Peyer's patch (tissue), 4 donors: ENCODE data around the gene DNAJB12.

Experiments used
- CTCF ChIP-seq, 6 experiments: fragments of 450-650 bp in 4 of 6; fragments of 200-600 bp in 2 of 6; sonication (generic) in 1 of 6; IDR thresholded peaks; one replicate each; pipeline ENCODE4 v1.5.1; 2017 to 2019; ENCODE audit warnings: antibody characterized with exemption in 6 of 6, mild to moderate bottlenecking in 3 of 6, moderate library complexity in 1 of 6
- POLR2A ChIP-seq, 2 donors: fragments of 450-650 bp; IDR thresholded peaks; one replicate each; pipeline ENCODE4 v1.5.1; 2017; ENCODE audit warnings: antibody characterized with exemption in 2 of 2, mild to moderate bottlenecking in 2 of 2, moderate library complexity in 2 of 2

- no peak for TF ChIP-seq CTCF (IDR thresholded peaks at IDR 0.05)
- TF ChIP-seq POLR2A (IDR thresholded peaks at IDR 0.05), result no peak
These were observed 18.3 kb downstream of the DNAJB12 start for GRCh38 chr10:72336259-72337038.
